HG03457 (cell line): ENCODE results near the gene ITPR2.
"Not testable (repeated sequence)": the region's sequence is repeated elsewhere in the genome, so short reads cannot be mapped to it uniquely, and the experiment has no call there.

Experiments used
- ATAC-seq: cut with Tn5 transposase; IDR thresholded peaks from one replicate; pipeline ENCODE4 v1.9.1; 2021; ENCODE audit warnings: moderate number of reproducible peaks; ENCODE audit not compliant: unreplicated experiment

Gene ITPR2

GRCh38 chr12:26535826-26536225 lies 297.2 kb downstream of the ITPR2 start:
- ATAC-seq, result no peak

GRCh38 chr12:26534071-26534470 lies 298.9 kb downstream of the ITPR2 start:
- ATAC-seq, result no peak

GRCh38 chr12:26533211-26533610 lies 299.8 kb downstream of the ITPR2 start:
- ATAC-seq, result no peak

GRCh38 chr12:26530461-26530860 lies 302.5 kb downstream of the ITPR2 start:
- ATAC-seq, result no peak

GRCh38 chr12:26528943-26529342 lies 304.1 kb downstream of the ITPR2 start:
- no peak for ATAC-seq

- ATAC-seq, result no peak
Observed at GRCh38 chr12:26527682-26528081, 305.3 kb downstream of the ITPR2 start.

- ATAC-seq, result no peak
Observed at GRCh38 chr12:26524862-26525465, 308.0 kb downstream of the ITPR2 start.

- no peak for ATAC-seq
Observed at GRCh38 chr12:26523708-26524150, 309.3 kb downstream of the ITPR2 start.

GRCh38 chr12:26520869-26521268 lies 312.1 kb downstream of the ITPR2 start:
- ATAC-seq, result no peak

GRCh38 chr12:26520109-26520508 lies 312.9 kb downstream of the ITPR2 start:
- no peak for ATAC-seq

GRCh38 chr12:26519462-26519861 lies 313.5 kb downstream of the ITPR2 start:
- ATAC-seq, result no peak

- not testable (repeated sequence) for ATAC-seq
Observed at GRCh38 chr12:26517320-26517719, 315.7 kb downstream of the ITPR2 start.

- no peak for ATAC-seq
Observed at GRCh38 chr12:26514364-26514763, 318.6 kb downstream of the ITPR2 start.

- ATAC-seq, result no peak
Observed at GRCh38 chr12:26513363-26514043, 319.5 kb downstream of the ITPR2 start.

GRCh38 chr12:26512213-26512612 lies 320.8 kb downstream of the ITPR2 start:
- no peak for ATAC-seq

- ATAC-seq, result no peak
Observed at GRCh38 chr12:26510354-26510674, 322.7 kb downstream of the ITPR2 start.

- ATAC-seq, result no peak
Observed at GRCh38 chr12:26507613-26508012, 325.4 kb downstream of the ITPR2 start.

GRCh38 chr12:26499979-26500640 lies 332.9 kb downstream of the ITPR2 start:
- no peak for ATAC-seq

GRCh38 chr12:26496170-26496569 lies 336.8 kb downstream of the ITPR2 start:
- no peak for ATAC-seq

- no peak for ATAC-seq
Observed at GRCh38 chr12:26493656-26494055, 339.3 kb downstream of the ITPR2 start.

GRCh38 chr12:26492406-26492805 lies 340.6 kb downstream of the ITPR2 start:
- ATAC-seq, result no peak

- ATAC-seq, result no peak
Observed at GRCh38 chr12:26489908-26490307, 343.1 kb downstream of the ITPR2 start.
